BE2C (cell line): ENCODE data around the gene BLVRB.
"Not testable (repeated sequence)": the region's sequence is repeated elsewhere in the genome, so short reads cannot be mapped to it uniquely, and the experiment has no call there.

ENCODE experiments used
- DNase-seq: peaks from one replicate; pipeline ENCODE4 v3.0.0-alpha.2; 2020
- H3K27me3 ChIP-seq: fragments of 250-450 bp; sonication (Bioruptor Pico); 2 replicates; pipeline ENCODE4 v1.5.1; 2020; ENCODE audit warnings: mild to moderate bottlenecking
- H3K36me3 ChIP-seq: fragments of 250-450 bp; sonication (Bioruptor Pico); 2 replicates; pipeline ENCODE4 v1.5.1; 2020; ENCODE audit warnings: mild to moderate bottlenecking
- H3K4me1 ChIP-seq: fragments of 250-450 bp; sonication (Bioruptor Pico); 2 replicates; pipeline ENCODE4 v1.5.1; 2020
- H3K4me3 ChIP-seq: 2 replicates; pipeline ENCODE4 v1.5.1; 2011; ENCODE audit warnings: low read depth, low read length
- H3K9me3 ChIP-seq: fragments of 250-450 bp; sonication (Bioruptor Pico); 2 replicates; pipeline ENCODE4 v1.5.1; 2020
- TF ChIP-seq, protein P1 (sequence below): IDR thresholded peaks from 2 replicates; pipeline ENCODE4 v1.5.1; 2012; ENCODE audit warnings: mild to moderate bottlenecking, low read depth, low read length

BLVRB gene

DNA sequence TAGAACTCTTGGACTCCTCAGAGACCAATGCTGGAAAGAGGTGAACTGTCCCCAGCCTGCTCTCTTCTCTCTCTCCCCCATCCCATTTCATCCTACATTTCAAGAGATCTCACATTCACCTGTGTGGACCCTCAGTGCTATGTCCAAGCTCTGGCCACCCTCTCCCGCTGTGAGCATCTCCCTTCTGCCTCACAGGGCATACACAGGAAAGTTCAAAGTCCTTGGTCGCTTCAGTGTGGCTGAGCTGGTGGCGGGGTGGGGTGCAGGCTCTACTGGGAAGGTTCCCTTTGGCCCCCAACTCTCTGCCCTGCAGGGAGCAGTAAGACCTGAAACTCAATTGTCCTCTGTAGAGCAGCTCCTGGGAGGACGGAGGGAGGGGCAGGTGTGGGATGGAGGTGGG lies 28.2 kb upstream of the BLVRB start:
- Histone ChIP-seq H3K4me3 (no peak overlapping the region), H3K36me3 (no peaks in the 10 kb centered on the region), H3K9me3 (no peaks in the 10 kb centered on the region), H3K27me3 (no peaks in the 10 kb centered on the region), H3K4me1 (no peaks in the 10 kb centered on the region)
- no peak for DNase-seq
- TF ChIP-seq, protein P1, sequence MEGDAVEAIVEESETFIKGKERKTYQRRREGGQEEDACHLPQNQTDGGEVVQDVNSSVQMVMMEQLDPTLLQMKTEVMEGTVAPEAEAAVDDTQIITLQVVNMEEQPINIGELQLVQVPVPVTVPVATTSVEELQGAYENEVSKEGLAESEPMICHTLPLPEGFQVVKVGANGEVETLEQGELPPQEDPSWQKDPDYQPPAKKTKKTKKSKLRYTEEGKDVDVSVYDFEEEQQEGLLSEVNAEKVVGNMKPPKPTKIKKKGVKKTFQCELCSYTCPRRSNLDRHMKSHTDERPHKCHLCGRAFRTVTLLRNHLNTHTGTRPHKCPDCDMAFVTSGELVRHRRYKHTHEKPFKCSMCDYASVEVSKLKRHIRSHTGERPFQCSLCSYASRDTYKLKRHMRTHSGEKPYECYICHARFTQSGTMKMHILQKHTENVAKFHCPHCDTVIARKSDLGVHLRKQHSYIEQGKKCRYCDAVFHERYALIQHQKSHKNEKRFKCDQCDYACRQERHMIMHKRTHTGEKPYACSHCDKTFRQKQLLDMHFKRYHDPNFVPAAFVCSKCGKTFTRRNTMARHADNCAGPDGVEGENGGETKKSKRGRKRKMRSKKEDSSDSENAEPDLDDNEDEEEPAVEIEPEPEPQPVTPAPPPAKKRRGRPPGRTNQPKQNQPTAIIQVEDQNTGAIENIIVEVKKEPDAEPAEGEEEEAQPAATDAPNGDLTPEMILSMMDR: no peak

DNA sequence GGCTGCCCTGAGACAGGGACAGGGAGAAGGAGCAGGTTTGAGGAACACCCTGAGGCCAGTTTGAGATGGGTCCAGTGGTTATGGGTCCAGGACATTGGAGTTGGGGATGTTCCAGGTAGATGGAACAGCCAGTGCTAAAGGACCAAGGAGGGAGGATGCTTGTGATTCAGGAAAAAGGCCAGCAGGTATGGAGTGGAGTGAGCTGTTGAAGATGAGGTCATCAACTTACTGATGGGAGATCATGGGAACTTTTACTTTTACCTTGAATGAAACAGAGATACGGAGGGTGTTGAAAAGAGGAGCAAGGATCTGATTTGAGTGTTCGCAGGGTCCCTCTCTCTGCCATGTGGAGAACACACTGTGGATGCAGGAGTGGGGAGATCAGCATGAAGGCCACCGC lies 26.7 kb upstream of the BLVRB start:
- Histone ChIP-seq H3K4me3 (no peak overlapping the region), H3K9me3 (no peaks in the 10 kb centered on the region)

DNA sequence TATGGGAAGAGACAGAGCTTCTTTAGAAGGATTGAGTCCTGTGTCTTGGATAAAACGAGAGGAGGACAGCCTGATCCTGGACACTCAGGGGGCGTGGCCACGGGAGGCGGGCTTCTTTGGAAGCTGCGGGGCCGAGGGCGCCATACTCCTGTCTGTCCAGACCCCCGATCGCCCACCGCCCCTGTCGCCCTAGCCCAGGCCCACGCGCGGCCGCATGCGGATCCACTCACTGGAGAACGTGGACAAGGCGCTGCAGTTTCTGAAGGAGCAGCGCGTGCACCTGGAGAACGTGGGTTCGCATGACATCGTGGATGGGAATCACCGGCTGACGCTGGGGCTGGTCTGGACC lies 24.3 kb upstream of the BLVRB start:
- Histone ChIP-seq H3K36me3 (no peaks in the 10 kb centered on the region), H3K4me3 (peak overlapping the region; percentile 15; the same call in 1 of the 2 replicates), H3K27me3 (no peaks in the 10 kb centered on the region), H3K4me1 (no peaks in the 10 kb centered on the region), H3K9me3 (no peaks in the 10 kb centered on the region)
- TF ChIP-seq, protein P1: no peak
- no peak for DNase-seq

More for the DNA sequence above, 26.7 kb upstream of the BLVRB start:
- H3K36me3 ChIP-seq: no peaks in the 10 kb centered on the region
- H3K4me1 ChIP-seq: no peaks in the 10 kb centered on the region
- no peaks in the 10 kb centered on the region for H3K27me3 ChIP-seq
- DNase-seq: no peak
- TF ChIP-seq, protein P1: no peak

DNA sequence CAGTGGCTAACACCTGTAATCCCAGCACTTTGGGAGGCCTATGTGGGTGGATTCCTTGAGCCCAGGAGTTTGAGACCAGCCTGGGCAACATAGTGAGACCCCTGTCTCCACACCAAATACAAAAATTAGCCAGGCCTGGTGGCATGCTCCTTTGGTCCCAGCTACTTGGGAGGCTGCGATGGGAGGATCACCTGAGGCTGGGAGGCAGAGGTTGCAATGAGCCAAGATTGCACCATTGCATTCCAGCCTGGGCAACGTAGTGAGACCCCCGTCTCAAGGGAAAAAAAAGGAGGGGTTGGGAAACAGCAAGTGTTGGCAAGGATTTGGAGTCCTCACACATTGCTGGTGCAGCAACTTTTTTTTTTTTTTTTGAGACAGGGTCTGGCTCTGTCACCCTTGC lies 20.5 kb upstream of the BLVRB start:
- Histone ChIP-seq H3K4me3 (no peak overlapping the region), H3K27me3 (no peaks in the 10 kb centered on the region), H3K36me3 (no peaks in the 10 kb centered on the region), H3K9me3 (no peaks in the 10 kb centered on the region), H3K4me1 (no peaks in the 10 kb centered on the region)
- TF ChIP-seq, protein P1: no peak
- DNase-seq: no peak

DNA sequence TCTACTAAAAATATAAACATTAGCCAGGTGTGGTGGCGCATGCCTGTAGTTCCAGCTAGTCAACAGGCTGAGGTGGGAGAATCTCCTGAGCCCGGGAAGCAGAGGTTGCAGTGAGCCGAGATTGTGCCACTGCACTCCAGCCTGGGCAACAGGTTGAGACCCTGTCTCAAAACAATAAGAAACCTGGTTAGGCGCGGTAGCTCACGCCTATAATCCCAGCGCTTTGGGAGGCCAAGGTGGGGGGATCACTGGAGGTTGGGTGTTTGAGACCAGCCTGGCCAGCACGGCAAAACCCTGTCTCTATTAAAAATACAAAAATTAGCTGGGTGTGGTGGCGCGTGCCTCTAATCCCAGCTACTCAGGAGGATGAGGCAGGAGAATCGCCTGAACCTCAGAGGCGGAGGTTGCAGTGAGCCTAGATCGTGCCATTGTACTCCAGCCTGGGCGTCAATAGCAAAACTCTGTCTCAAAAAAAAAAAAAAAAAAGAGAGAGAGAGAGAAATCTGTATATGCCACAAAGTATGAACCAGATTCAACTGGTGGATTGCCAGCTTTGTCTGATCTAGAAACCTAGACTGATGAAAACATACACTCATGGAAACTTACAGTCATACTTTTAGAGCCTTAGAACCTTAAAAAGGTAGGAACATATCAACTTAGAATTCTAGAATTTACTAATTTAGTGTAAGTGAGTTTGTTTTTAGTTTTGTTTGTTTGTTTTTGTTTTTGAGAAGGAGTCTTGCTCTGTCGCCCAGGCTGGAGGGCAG lies 10.5 kb upstream of the BLVRB start:
- DNase-seq, H3K9me3 ChIP-seq, H3K4me3 ChIP-seq, H3K27me3 ChIP-seq, H3K36me3 ChIP-seq, H3K4me1 ChIP-seq: not testable (repeated sequence)

DNA sequence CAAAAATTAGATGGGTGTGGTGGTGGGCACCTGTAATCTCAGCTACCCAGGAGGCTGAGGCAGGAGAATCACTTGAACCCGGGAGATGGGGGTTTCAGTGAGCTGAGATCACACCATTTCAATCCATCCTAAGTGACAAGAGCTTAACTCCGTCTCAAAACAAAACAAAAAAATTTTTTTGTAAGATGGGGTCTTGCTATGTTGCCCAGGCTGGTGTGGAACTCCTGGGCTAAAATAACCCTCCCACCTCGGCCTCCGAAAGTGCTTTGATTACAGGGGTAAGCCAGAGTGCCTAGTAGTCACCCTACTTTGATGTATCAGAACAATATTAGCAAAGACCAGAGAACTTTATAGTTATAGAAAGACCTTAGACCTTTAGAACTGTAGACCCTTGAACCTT lies 9.2 kb upstream of the BLVRB start:
- Histone ChIP-seq H3K4me1 (no peaks in the 10 kb centered on the region), H3K9me3 (no peaks in the 10 kb centered on the region), H3K27me3 (no peaks in the 10 kb centered on the region), H3K36me3 (no peaks in the 10 kb centered on the region), H3K4me3 (no peak overlapping the region)
- no peak for DNase-seq
- TF ChIP-seq, protein P1: no peak
